GM21528 (cell line): ENCODE data around the gene GPR21.

Experiments
- ATAC-seq: cut with Tn5 transposase; IDR thresholded peaks from one replicate; pipeline ENCODE4 v1.9.1; 2021; ENCODE audit warnings: mild to moderate bottlenecking, moderate library complexity; ENCODE audit not compliant: unreplicated experiment, low FRiP score

The GPR21 gene

DNA sequence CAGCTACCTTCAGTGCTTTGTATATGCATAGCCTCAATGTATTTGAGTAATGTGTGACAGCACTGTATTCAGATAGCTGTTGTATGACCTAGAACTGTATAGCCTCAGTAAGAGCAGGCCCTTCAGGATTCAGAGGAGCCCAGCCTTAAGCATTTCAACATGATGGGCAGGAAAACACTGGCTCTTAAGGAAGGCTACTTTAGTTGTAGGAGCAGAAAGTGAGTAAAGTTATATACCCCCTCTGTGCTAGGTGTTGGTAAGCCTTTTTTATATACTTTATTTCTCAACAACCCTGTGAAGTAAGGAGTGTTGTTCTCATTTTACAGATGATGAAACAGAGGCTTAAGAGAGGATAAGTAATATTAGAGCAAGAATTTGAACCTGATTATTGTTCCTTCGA lies 1.5 kb upstream of the GPR21 start:
- ATAC-seq, result no peak

DNA sequence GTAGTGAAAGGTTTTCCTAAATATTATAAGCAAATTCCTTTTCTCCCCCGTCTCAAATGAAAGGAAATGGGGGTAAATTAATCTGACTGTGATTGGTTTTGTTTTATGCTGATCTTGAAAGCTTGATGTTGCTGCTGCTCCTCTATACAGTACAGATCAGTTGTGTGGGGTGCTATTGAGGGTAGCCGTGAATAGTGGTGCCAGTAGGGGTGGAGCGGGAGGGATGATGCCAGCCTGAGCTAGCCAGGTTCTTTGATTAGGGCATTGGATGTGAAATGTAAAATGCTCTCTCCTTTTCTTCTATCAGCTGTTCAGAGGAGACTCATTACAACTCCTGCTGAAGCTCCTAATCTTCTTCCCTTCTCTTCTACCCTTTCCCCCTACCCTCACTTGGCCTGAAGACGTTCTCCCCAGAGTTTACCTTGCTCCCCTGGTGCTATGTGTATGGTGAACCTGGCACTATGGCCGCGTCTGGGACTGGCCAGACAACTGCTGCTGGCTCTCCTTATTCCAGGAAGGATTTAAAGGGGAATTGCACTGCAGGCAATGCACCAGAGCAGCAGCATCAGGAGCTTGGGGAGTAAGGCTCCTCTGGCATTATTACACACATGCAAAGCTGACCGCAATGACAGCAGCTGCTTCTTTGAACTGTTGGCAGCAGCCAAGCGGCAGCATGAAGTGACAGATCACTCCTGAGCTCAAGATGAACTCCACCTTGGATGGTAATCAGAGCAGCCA lies 566 bp downstream of the GPR21 start:
- ATAC-seq, result no peak

DNA sequence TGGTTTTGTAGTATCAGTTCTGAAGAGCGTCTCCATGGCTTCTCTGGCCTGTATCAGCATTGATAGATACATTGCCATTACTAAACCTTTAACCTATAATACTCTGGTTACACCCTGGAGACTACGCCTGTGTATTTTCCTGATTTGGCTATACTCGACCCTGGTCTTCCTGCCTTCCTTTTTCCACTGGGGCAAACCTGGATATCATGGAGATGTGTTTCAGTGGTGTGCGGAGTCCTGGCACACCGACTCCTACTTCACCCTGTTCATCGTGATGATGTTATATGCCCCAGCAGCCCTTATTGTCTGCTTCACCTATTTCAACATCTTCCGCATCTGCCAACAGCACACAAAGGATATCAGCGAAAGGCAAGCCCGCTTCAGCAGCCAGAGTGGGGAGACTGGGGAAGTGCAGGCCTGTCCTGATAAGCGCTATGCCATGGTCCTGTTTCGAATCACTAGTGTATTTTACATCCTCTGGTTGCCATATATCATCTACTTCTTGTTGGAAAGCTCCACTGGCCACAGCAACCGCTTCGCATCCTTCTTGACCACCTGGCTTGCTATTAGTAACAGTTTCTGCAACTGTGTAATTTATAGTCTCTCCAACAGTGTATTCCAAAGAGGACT lies 1.5 kb downstream of the GPR21 start:
- no peak for ATAC-seq

DNA sequence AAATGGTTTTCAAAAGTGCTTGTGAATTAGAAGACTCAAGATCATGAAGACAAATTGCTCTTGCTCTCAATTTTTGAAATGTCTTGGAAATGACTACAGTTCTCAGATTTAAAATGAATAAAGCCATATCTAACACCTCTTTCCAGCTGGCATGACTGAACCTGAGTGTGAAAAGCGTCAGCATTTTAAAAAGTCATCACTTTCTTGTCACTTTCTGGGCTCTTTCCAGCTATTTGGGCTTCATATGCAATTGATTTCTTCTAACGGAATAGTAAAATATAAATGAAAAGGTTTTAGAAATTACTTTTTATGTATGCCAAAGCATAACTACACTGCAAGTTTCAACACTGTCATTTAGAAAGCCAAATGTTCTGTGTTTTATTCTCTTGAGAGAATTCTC lies 2.3 kb downstream of the GPR21 start:
- no peak for ATAC-seq

DNA sequence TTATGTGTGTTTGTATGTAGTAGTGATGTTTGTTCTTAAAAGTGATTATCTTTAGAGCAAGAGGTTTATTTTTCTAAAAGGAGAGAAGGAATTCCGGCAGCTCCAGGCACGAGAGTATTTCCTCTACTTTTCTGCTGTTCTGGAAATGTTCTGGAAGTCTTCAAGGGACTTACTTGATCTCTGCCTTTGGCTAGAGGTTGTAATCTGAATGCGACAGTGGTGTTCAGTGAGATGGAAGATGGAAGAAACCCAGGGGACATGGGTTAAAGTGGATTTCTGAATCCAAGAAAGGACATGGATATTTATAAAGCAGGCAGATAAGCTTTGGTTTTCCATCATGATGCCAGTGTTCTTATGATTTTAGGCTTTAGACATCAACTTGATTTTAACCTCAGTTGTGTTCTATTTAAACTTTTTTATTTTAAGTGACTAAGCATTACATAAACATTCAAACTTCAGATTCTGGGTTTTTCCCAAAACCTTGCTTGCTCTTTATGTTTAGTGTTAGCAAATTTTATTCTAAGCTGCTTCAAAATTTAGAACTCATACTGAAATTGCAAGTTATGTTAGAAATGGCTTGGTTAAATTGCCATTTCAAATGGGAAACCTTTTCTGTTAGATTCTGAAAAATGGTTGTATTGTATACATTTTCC lies 3.6 kb downstream of the GPR21 start:
- no peak for ATAC-seq

DNA sequence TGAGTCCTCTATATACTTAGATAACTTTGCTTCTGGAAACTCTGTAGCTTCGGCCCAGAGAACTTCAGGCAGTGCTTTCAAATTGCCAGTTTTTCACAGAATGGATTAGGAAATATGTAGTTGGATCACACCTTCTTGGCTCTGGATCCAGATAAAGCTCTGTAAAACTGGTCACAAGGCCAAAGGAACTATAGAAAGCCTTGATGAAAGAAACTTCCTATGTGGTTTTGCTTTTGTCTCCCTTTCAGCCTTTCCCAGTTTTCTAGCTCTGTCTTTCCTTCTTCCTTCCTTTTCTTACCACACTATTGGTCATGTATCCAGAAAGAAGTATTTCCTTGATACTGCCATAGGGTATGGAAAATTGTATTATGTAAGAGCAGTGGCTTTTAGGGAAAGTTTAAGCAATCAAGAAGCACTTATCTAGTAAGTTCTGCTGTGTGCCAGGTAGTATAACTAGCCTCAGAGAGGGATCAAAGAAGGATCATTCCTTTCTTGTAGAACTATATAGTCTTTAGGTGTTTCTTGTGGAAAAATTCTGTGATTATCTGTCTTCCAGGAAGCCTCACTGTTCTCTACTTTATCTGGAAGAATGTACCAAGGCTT lies 6.3 kb downstream of the GPR21 start:
- ATAC-seq, result no peak

DNA sequence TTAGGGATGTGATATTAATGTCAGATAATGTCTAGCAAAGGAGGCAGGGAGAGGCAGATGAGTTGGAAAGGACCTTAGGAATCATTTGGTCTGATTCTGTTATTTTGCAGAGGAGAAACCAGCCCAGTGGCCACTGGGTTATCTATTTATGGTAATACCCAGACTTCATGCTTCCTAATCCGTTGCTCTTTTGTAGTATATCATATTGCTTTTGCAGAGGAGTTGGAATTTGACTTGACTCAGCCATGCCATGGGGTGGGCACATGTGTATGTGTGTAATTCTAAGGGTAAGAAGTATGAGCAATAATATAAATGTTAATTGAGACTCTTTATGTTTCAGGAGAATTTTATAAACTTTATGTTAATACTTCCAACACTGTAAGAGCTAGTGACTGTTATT lies 7.3 kb downstream of the GPR21 start:
- no peak for ATAC-seq

DNA sequence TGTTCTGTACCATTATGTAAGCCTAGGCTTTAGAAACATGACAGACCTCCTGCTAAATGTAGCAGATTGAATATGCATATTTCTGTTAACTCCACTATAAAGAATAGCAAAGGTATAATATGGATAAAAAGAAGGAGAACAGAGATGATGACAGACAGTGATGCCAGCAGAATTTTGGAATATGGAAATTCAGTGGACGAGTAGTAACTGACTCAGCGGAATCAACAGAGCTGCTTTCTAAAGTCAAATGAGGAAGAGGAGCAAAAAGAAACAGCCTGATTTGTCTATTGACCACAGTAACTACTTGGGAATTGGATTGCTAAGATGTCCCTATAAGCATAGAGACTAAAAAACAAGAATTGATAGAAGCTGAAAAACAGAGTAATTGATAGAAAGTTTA lies 8.0 kb downstream of the GPR21 start:
- no peak for ATAC-seq

DNA sequence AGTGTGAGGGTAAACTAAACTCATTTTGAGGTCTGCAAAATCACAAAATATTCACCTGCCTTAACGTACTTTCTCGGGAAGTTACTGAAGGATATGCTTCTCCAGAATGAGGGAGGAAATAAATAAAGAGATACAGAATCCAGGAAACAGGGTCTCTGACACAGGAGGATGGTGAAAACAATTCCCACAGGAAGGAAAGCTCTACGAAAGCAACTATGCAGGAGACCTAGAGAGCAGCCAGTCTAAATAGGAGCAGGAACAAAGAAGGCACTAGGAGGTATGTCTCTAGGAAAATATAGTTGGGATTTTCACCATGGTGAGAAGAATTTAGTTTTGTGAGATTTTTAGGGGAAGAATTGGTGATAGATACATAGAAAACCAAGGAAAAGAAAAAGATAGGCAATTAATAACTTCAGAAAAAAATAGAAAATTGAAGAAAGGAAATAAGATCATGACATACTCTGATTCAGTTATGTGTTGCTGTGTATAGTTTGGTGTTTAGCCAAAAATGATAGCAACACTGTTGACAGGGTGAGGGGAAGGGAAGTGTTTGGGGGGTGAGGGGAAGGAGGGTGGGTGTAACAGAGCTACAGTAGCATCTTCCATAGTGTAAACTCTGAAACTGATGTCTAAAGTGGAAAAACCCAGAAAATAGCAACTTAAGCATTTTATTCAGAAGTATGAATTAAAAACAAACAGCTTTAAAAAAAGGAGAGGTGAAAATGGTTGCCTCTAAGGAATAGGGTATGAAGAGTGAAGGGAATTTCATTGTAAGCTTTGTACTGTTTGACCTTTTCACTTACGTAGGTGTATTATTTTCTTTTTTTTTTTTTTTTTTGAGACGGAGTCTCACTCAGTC lies 9.8 kb downstream of the GPR21 start:
- ATAC-seq, result no peak

DNA sequence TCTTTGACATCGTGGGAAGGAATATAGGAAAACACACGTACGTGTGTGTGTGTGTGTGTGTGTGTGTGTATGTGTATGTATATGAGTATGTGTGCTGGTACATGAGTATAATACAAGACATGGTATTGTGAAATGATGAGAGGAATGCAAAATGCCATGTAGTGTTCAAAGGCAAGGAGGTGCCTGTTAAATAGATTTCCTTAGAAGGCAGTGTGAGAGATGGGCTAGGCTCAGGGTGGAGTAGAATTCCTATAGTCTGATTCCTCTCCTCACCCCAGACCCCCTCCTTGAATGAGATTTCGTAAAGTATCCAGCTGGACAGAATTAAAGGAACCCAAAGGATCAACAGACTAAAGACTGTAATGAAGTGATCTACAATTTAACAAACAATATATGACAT lies 11.1 kb downstream of the GPR21 start:
- no peak for ATAC-seq

DNA sequence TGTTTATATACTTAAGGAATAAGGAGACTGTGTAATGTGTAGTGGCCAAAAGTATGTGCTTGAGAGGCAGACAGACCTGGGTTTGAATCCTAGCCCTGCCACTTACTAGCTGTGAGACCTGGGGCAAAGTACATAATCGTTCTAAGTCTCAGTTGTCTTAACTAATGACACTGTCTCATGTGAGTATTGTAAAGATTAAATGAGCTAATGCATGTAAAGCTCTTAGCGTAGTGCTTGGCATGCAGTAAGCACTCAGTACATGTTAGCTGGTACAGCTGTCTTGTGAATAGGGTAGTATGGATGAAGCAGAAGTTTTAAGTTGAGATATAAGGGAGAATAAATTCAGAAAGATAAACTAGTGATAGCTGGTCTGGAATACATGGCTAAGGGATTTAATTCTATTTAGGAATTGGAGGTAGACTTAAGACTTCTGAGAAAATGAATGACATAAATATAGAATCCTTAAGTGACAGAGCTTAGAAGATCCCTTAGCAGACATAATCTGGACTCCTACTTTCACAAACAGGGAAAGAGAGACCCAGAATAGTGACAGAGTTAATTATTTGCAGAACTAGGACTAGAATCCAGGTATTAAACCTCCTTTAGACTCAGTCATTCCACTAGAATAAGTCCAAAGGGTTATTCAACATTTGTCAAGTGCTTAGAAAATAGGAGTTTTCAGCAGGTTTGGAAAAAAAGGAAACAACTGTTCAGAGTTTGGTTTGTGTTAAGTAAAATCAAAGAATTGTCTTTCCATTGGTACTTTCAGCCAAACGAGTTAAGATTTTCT lies 13.1 kb downstream of the GPR21 start:
- ATAC-seq, result no peak

DNA sequence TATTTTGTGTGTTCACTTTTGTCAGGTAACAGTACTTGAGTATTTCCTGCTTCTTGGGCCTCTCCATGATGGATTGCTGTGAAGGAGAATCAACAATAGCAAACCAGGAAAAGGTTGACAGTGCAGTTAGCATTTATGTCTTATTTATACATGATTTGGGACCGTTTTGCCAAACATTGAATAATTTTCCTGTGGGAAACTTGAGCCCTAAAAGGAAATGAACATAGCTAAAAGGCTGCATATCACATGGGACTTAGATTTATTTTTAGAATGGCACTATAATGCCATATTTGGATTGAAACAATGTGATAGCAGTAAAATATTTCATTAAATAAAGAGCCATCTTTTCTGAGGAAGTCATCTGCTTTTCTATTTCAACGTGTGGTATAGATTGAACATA lies 15.3 kb downstream of the GPR21 start:
- no peak for ATAC-seq

DNA sequence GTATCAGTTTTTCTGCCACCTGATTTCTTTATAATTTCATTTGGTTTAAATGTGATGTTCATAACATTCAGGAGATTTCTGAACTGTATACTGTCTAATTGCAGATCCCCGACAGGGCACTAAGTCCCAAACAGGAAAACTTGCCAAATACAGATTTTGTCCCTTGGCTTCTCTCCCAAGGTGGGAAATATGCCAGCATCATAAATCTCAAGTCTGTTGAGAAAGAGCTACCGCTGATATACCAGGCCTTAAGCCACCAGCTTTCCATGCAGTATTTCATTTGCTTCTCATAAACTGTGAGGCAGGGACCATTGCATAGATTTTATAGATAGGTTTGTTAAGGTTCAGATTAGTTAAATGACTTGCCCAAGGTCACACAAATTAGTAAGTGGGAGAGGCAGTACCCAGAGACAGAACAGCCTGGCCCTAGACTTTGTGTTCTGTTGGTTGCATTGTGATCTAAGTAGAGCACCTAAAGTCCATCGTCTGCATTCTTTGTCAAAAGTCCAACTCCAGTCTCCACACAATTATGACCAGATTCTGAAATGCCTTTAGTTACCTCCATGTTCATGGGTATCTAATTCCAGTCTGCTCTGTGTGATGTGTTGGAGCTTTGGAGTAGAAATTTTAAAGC lies 16.2 kb downstream of the GPR21 start:
- ATAC-seq, result no peak

DNA sequence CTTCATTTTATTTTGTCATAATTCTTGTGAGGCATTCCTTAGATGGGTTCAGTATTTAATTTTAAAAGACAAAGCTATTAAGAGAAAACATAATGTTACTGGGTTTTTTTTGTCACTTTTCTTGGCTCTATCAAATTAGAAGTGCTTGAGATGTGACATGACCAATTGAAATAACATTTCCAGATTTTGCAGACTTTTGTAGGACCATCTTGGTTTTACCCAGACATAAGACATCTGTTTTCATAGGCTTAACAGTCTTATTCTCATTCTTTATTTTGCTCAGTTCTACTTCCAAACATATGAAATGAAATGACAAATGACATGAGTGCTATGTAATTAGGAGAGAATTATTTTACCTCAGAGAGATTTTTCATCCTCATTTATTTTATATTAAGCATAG lies 19.6 kb downstream of the GPR21 start:
- ATAC-seq, result no peak

DNA sequence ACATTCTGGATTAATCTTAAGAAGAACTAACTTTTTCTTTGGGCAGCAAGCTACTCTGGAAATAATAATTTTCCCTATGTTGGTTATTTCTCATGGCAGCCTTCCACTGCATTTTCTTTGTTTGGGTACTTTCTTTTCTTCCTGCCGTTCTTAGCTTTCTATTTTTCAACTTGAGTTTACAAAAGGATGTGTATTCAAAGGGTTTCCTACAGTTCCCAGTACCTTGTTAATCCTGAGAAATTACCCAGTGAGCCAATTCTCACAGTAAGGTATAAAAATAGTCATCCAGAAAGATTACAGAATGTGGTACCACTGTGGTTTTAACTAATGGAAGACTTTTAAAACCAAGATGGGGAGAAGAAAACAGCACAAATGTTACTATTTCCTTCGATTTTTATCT lies 20.2 kb downstream of the GPR21 start:
- ATAC-seq, result no peak

DNA sequence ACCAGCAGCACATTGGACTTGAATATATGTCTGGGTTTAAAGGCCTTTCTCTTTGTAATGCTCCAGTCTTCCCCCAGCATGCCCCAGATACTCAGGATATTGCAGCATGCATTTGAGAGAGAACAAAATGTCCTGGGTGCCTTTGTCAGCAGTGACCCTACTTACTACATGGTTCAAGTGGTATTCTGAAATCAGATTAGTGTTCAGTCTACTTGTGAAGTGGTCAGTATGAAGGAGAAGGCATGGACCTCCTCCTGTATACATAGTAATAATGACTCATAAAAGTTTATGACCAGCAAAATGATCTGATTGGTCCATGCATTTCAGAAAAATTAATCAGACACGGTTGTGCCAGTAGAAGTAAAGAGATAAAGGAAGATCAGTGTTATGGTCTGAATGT lies 25.4 kb downstream of the GPR21 start:
- no peak for ATAC-seq

DNA sequence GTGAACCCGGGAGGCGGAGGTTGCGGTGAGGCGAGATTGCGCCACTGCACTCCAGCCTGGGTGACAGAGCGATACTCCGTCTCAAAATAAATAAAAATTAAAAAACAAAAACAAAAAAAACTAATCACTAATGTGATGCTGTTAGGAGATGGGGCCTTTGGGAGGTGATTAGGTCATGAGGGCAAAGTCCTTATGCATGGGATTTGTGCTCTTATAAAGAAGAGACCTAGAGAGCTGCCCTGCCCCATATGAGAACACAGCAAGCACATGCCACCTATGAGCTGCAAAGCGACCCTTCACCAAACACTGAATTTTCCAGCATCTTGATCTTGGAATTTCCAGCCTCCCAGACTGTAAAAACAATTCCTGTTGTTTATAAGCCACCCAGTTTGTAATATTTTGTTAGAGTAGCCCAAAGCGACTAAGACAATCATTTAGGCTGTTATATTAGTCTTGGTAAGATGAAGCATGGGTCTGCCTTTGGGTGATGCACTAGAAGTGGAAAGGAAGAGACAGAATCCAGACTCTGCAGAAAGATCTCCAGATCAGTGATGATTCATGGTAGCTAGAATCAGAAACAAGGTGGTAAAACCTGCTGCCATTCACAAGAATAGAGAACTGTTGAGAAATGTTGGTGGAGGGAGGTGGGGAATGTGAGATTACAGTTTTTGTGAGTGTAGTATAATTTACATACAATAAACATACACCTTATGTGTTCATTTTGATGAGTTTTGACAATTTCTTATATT lies 26.2 kb downstream of the GPR21 start:
- ATAC-seq, result no peak

DNA sequence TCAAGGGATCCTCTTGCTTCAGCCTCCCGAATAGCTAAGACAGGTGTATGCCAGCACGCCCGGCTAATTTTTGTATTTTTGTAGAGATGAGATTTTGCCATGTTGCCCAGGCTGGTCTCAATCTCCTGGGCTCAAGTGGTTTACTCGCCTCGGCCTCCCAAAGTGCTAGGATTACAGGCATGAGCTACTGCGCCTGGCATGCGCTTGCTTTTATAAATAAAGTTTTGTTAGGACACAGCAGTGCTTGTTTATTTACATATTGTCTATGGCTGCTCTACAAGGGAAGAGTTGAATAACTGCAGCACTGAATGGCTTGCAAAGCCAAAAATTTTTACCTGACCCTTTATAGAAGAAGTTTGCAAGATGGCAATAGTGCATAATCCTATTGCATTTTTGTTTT lies 27.7 kb downstream of the GPR21 start:
- ATAC-seq, result no peak
